GM21390 (cell line): ENCODE measurements around the gene FLAD1.

Experiments used
- ATAC-seq: cut with Tn5 transposase; IDR thresholded peaks from one replicate; pipeline ENCODE4 v1.9.1; 2021; ENCODE audit not compliant: unreplicated experiment

The FLAD1 gene

DNA sequence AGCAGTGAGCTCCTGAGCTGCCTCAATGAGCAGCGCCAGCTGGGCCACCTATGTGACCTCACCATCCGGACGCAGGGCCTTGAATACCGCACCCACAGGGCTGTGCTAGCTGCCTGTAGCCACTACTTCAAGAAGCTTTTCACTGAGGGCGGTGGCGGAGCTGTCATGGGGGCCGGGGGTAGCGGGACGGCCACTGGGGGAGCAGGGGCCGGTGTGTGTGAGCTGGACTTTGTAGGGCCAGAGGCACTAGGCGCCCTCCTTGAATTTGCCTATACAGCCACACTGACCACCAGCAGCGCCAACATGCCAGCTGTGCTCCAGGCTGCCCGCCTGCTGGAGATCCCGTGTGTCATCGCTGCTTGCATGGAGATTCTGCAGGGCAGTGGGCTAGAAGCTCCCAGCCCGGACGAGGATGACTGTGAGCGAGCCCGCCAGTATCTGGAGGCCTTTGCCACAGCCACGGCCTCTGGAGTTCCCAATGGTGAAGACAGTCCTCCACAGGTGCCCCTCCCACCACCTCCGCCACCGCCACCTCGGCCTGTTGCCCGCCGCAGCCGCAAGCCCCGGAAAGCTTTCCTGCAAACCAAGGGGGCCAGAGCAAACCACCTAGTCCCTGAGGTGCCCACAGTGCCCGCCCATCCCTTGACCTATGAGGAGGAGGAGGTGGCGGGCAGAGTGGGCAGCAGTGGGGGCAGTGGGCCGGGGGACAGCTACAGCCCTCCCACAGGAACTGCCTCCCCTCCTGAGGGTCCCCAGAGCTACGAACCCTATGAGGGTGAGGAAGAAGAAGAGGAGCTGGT, 31.8 kb downstream of the FLAD1 start:
- ATAC-seq = no peak

DNA sequence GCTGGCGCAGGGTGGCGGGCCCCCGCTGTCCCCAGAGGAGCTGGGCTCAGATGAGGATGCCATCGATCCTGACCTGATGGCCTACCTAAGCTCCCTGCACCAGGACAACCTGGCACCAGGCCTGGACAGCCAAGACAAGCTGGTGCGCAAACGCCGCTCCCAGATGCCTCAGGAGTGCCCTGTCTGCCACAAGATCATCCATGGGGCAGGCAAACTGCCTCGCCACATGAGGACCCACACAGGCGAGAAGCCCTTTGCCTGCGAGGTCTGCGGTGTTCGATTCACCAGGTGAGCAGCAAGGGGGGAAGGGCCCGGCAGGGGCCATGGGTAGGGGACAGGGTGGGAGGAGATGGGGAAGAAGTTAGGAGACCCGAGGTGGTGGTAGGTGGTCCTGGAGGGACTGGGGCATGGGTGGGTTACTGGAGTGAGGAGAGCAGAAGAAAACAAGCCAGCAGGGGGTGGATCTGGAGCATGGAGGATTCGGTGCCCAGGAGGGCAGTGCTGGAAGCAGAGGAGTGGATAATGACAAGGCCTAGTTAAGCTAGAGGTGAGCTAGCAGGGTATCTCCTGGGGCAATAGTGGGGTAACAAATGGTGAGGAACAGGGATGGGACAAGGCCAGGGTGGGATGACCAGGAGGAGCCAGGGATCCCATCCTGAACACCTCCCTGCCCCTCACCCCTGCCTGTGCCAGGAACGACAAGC, 32.5 kb downstream of the FLAD1 start:
- no peak for ATAC-seq

DNA sequence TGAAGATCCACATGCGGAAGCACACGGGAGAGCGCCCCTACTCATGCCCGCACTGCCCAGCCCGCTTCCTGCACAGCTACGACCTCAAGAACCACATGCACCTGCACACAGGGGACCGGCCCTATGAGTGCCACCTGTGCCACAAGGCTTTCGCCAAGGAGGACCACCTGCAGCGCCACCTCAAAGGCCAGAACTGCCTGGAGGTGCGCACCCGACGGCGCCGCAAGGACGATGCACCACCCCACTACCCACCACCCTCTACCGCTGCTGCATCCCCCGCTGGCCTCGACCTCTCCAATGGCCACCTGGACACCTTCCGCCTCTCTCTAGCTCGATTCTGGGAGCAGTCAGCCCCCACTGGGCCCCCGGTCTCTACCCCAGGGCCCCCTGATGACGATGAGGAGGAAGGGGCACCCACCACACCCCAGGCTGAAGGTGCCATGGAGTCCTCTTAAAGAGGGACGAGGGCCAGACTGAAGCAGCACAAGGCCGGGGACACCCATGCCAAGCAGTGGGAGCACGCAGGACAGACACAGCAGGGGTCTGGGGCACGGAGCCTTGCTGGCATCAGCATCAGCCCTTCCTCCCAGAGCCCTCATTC, 33.2 kb downstream of the FLAD1 start:
- ATAC-seq = no peak

DNA sequence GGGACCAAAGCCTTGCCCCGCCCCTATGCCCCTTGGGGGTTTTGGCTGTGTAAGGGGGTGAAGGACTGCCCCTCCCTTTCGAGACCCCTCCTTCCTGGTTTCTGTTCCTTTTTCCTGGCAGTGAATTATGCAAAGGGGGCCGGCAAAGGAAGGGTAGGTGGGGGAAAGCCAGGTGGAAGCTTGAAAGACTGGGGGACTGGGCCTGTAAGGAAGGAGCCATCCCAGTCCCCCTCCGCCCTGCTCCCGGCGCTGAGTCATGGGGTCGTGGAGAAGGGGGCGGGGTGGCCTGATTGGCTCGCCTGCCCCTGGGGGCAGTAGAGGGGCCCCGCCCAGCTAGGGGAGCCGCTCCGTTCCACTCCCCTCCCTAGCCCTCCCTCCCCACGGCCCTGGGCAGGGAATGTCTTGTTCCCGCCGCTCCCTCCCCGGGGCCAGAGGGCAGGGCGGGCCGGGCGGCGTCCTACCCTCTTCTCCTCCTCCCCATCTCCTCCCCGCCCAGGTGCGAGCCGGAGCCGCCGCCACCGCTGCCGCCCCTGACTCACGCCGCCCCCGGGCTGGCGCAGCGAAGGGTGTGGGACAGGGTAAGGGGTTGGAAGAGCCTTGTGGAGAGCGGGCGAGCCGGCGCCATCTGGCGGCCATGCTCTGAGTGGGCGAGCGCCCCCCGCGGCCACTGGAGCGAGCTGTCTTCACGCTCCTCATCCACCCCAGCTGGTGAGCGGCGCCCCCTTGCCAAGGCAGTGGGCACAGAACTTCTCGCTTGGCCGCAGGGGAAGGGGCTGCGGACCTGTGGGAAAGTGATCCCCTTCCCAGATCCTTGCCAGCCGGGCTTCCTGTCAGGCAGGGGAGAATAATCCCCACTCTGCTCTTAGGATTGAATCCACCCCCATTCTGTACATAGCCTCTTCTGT, 34.1 kb downstream of the FLAD1 start:
- peak; percentile 80 for ATAC-seq

DNA sequence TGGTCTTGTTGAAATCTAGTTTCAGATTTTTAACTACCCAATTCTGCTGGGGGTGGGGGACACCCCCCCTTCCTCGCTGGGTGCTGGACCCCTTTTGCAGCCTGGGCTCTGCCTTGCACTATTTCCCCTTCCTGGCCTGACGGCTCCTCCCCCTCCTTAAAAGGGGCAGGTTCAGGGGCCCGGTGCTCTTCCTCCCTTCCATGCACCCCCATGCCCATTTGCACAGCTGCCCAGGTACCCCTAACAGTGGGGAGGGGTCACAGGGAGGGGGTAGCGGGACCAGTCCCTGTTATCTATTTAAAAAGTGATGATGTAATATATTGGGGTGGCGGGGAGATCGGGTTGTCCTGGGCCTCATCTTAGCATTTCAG, 34.8 kb downstream of the FLAD1 start:
- no peak for ATAC-seq

DNA sequence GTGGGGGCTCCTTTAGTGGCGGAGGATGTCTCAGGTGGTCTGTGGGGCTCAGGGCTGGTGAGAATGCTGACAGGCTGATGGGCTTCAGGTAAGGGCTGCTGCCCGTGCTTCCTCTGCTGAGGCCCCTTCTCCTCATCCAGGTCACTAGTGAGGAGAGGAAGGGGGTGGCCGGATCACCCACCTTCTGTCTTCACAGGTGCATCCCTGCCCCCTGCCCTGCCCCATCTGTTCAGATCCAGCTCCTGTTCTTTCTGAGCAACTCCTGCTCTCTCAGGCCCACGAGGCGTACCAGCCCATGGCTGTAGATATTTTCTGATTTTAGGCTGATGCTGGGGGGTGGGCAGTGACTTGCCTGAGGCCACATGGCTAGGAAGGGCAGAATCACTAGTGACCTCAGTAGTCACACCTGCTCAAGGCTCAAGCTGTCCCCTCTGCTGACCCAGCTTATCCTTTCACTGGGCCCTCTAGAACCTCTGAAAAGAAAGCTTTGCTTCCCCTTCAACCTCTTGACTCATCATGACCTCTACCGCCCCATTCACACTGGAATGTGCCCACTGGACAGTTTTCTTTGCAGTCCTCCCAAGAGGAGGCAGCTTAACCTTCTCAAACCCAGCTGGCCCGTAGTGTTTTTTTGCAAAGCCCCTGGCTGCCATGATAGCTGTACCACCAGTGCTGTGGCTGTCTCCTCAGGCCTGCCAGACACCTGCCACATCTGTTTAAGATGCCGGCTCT, 35.6 kb downstream of the FLAD1 start:
- ATAC-seq = no peak

DNA sequence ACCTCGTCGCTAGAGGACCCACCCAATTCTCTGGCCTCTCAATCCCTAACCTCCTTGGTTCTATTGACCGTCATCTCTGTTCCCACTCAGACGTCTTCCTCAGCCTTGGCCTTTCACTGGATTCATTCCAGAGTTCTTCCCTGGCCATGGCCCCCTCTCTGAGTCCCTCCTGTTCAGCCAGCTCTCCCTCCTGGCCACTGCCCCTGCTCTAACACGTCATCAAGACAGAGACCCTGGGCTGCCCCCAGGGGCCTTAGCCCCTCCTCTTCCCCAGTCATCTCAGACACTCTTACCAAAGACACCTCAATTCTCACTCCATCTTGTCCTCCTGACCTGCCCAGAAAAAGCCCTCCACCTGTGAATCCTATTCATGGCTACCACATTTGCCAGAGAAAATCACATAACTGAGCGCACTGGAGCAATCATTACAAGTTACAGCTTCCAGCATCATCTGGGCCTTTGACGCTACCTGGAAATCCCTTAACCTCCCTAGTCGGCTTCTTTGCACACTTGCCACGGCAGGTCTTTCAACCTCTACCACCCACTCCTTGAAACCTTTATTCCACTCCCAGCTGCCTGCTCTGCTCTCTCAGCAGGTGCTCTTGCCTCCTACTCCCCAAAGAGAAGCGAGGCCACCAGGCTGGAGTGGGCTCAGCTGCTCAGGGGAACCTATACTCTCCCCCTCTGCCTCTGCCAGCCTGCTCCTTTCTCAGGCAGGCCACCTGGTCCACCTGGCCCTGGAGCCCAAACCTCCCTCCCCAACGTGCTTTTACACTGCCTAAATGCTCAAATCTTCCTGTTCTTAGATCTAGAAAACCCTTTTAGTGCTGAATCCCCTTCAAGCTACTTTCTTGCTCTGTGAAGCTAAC, 36.5 kb downstream of the FLAD1 start:
- ATAC-seq = no peak

DNA sequence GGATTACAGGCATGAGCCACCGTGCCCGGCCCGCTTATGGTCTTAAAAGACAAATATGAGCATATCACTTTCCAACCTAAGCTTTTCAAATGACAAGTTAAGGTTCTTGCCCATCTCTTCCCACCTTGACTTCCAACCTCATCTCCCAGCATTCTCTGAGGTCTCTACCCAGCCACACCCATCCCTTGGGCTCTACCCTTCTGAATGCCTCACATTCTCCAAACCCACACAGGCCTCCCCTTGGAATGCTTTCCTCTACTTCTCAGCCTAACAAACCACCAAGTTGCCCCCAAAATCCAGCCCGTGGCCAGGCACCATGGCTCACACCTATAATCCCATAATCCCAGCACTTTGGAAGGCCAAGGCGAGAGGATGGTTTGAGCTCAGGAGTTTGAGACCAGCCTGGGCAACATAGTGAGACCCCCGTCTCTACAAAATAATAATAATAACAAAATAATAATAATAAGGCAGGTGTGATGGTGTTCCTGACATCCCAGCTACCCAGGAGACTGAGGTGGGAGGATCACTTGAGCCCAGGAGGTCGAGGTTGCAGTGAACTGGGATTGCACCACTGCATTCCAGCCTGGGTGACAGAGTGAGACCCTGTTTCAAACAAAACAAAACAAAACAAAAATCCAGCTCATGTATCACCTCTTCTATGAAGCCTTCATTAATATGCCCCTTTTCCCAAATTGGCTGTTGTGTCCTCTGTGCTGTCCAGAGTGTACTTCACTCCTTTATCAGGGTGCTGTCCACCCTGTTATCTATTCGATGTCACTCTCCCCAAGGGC, 39.2 kb downstream of the FLAD1 start:
- ATAC-seq = no peak

DNA sequence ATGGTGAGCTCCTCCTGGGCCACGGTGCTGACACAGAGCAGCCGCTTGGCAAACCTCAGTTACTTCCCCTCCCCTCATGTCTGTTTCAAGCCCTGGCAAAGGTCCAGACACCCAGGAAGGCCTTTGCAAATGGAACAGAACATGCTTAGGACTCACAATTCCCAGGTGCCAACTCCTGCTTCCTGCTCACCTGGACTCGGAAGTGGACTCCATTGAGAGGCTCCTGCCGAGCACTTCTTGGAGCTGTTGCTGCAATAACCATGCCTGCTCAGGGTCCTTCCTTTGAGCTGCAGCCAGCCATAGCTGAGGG, 39.7 kb downstream of the FLAD1 start:
- ATAC-seq = no peak

DNA sequence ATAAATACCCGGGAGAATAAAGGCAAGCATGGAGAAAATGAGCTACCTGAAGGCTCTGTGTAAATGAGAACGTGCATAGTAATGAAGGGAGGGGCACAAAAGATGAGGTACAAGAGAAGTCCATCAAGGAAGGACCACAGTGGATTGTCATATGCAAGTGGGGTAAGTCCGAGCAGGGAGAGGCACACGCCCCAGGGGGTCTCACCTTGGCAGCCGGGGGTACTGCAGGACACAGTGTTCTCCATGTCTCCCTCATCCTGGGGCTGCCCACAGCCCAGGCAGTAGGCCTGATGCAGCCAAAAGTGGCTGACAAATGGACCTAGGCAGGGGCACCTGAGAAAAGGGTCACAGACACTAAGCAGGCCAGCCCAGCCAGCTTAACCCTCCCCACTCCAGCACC, 40.5 kb downstream of the FLAD1 start:
- no peak for ATAC-seq

DNA sequence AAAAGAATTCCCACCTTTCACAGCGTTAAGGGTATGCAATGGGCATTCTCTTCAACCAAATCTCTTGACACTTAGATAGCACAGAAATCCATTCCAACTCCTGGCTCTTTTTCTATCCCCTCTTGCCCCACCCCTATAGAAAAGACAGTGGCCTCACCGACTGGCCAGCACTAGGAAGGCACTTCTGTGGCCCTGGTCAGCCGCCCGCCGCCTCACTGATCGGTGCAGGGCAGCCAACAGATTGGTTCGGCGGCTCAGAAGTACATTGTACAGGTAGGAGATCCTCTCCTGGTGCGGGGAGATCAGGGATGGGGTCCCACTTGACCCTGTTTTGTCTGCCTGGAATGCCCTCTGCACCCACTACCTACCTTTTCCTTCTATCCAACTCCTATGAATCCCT, 41.2 kb downstream of the FLAD1 start:
- no peak for ATAC-seq

DNA sequence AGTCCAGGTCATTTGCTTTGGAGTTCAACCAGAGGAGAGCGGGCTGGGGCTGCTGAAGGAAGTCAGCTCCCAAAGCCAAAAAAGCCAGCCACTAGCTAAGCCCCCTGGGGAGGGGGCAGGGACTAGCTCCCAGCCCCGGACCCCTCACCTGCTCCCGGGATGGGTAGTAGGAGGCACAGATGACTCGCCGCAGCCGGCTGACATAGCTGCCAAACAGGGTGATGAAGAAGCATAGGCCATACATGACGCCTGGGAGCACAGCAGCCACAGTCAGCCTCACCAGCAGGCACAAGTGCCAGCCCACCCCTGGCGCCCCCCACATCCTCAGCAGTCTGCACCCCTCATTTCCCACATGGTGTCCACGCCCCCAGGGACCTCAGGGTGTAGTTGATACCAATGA, 43.0 kb downstream of the FLAD1 start:
- no peak for ATAC-seq

DNA sequence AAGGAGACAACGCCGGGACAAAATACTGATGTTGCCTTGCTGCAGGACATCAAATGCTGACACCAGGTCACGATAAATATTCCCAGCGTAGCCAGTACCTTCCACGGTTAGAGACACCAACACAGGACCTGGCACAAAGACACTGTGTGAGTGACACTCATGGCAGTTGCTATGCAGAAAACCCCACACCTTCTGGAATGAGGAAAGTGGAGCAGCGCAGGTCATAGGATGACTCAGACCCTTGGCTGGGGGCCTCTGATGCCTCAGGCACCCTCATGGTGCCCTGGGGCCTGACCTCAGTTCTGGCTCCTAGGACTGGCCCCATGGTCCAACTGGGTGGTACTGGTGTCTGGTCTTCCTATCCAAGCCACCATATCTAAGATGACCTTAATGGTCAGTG, 43.4 kb downstream of the FLAD1 start:
- ATAC-seq = no peak

DNA sequence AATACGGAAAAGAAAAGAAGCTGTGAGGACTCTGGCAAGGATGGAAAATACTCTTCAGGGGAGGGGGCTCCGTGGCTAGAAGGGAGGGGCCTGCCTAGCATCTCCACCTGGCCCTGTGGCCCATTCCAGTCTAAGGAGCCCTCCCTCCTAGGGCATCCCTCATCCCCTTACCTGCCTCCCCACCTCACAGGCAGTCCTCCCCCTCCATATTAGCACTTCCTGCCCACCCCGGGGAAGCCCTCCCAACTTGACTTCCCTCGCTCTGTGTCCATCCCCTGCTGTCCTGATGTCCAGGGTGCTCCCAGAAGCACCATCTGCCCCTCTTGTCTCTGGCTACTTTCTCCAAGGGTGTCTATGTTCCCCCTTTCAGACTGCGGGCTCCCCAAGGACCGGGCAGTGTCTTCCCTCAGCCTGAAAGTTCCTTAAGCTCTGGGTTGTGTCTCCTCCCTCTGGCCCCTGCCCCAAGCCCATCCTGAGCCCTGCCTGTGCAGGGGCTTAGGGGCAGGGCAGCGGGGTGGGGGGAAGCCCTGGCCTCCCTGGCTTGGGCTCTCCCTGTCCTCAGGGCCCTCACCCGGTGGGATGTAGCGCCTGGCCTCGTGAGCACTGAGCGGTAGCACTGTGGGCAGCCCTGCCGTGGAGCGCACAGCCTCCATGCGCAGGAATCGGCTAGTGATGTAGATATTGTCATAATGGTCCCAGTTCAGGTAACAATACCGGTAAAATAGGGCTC, 46.5 kb downstream of the FLAD1 start:
- ATAC-seq = no peak

DNA sequence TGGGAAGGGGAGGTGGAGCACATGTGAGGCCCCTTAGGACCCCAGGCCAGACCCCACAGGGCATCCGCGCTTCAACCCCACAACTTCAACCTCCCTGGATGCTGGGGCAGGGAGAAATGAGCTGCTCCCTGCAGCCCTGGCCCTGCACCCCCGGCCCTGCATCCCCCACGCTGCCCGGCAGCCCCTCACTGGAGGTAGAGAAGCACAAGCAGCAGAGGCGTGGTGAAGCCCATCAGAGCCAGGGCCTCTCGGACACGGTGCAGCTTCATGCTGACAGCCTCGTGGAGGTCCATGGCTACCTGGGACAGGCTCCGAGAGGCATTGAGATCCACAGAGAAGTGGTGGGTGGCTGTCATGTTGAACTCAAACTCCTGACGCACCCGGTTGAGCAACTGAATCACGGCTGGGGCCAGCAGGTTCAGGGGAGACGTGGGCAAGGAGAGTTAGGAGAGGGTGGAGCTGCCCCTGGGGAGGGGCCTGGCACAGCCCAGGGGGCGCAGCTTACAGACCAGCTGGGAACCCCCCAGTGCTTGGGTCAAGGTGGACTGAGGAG, 47.2 kb downstream of the FLAD1 start:
- ATAC-seq = no peak

DNA sequence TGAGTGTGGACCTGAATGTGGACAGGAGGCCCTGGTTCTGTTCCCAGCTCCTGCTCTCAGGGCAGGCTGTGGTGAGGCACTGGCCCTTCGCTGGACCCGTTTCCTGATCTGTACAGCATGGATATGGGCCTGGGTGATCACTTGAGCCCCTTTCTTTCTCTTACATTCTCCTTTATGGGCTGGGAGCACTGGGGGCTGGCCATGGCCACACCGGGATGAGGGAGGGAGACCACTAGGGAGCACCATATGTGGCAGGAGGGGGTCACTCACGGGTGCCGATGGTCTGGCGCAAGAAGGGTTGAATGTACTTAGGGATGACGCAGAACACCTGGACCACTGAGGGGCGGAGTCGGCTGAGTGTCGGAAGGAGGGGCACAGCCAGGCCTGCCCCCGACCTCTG, 47.8 kb downstream of the FLAD1 start:
- no peak for ATAC-seq

DNA sequence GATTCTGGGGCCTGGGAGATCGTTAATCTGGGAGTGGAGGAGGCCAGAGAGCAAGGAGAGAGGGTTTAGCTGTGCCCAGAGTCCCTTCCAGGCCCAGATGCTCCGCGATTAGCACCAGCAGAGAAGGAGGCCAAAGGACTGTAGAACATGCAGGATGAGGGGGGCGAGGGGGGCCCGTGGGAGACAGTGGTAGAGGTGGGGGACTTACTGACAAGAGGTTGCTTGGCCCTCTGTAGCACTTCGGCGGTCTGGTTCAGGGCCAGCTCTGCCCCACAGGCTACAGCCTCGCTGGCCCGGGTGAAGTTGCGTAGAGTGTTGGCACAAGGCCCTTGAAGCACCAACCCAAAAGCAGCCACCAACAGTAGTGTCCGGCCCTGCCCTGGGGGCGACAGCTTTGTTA, 49.7 kb downstream of the FLAD1 start:
- no peak for ATAC-seq

DNA sequence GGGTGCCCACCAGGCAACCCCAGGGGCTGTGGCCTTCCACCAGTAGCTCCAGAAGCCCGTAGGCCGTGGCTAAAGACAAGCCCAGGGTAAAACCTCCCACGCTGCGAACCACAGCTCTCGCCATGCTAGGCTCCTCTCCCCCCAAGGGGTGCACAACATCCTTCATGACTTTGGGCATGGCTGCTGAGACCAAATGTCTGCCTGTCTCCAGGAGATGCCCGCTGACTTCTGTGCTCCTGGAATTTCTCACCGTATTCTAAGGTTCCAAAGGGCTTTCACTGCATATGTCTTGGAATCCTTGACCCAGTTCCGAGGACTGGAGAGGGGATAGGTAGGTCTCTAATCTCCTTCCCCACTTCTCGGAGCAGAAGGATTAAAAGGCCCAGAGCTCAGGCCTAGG, 50.4 kb downstream of the FLAD1 start, which contains the start of the genes DCST1 and DCST2:
Gene DCST1, plus strand, starts transcription at position 301 of the 400 bp plus-strand sequence. CDS start 213 bp downstream, outside the sequence.
Gene DCST2, minus strand, starts transcription at position 258 of the 400 bp plus-strand sequence. Its CDS starts 80 bp downstream, at position 178.
- ATAC-seq = no peak
